ENCODE results near the gene AATK.

DNA sequence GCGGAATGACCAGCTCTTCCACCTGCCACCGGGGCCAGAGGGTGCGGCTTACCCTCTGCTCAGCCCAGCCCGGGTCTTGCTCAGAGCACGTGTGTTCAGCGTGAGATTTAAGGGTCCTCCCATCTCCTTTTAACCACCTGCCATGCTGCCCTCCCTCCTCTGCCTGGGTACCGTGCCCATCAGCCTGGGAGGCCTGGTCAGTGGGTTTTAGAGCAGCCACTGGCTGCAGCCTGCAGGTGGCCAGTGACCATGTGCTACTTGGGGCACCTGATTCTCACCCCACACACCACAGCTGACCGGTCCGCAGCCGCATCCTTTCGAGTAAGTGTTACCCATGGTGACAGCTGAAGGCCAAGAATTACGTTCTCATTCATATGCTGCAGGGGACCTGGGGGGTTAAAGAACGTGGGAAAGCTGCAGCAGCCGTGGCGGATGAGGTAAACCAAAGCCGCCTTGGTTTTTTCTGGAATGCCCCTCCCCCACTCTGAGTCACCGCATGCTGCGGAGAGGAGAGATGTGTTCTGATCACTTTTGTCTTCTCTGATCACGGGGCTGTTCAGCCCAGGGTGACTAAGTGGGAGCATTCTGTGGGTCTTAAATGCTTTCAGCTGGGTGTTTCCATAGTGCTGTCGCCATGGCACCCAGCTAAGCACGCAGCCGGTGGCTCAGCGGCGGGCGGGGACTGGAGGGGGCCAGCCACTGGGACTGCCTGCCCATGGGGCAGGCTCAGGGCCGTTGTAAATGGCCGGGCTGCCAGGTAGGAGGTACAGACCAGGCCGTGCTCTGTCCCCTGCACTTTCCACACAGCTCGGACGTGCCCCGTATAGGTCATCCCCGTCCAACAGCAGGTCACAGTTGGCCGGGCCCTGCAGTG, 71.3 kb downstream of the AATK start:
- TF ChIP-seq ISL1 (CRISPR knock-in tag; IDR thresholded peaks at IDR 0.05) = no peak
- no peak for TF ChIP-seq TCF4 (CRISPR knock-in tag; IDR thresholded peaks at IDR 0.05; ENCODE audit: borderline replicate concordance)
- TF ChIP-seq ZFP30 (CRISPR knock-in tag; IDR thresholded peaks at IDR 0.05) = no peak
- TF ChIP-seq, protein P1, sequence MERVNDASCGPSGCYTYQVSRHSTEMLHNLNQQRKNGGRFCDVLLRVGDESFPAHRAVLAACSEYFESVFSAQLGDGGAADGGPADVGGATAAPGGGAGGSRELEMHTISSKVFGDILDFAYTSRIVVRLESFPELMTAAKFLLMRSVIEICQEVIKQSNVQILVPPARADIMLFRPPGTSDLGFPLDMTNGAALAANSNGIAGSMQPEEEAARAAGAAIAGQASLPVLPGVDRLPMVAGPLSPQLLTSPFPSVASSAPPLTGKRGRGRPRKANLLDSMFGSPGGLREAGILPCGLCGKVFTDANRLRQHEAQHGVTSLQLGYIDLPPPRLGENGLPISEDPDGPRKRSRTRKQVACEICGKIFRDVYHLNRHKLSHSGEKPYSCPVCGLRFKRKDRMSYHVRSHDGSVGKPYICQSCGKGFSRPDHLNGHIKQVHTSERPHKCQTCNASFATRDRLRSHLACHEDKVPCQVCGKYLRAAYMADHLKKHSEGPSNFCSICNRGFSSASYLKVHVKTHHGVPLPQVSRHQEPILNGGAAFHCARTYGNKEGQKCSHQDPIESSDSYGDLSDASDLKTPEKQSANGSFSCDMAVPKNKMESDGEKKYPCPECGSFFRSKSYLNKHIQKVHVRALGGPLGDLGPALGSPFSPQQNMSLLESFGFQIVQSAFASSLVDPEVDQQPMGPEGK (CRISPR knock-in tag; IDR thresholded peaks at IDR 0.05; ENCODE audit: borderline replicate concordance) = no peak; the same call in 1 of the 2 replicates
- TF ChIP-seq ARNTL (CRISPR knock-in tag; IDR thresholded peaks at IDR 0.05; ENCODE audit: borderline replicate concordance, low read depth) = no peak
- no peak for TF ChIP-seq ZNF565 (CRISPR knock-in tag; conservative IDR thresholded peaks at IDR 0.05; ENCODE audit: low read depth)

All from SK-N-SH treated with all-trans-retinoic acid at 6 μM for 48 hours (cell line).